ENCODE results near the gene POLR2C.

The POLR2C gene

DNA sequence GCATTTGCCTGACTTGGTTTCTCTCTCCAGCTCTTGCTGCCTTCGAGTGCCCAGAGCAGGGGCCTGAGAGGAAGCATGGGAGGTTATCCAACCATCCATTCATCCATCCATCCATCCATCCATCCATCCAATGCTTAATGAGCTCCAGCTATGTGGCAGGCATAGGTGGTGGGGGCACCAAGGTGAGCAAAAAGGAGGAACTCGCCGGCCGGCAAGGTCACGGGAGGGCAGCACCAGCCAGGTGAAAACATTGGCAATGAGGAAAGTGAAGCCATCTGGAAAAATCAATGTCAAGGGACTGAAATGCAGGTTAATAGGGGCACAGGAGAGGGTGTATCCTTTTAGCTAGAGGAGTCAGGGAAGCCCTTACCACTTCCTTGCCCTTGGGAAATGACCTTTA is 42.0 kb downstream of the POLR2C start:
- no peak for DNase-seq

DNA sequence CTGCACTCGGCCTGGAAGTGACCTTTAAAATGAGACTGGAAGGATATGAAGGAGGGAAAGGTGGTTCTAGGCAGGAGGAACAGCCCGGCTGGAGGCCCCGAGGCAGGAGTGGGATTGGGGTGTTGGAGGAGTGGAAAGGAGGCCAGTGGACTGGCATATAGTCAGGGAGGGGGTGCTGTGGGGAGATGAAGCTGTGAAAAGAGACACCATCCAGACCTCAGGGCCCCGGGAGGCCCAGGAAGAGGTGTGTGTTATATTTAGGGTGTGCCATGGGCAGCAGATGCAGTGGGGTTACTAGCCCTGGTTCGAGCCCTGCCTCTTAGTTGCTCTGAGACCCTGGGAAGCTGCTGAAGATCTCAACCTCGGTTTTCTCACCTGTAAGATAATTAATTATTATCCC is 42.7 kb downstream of the POLR2C start:
- no peak for DNase-seq

DNA sequence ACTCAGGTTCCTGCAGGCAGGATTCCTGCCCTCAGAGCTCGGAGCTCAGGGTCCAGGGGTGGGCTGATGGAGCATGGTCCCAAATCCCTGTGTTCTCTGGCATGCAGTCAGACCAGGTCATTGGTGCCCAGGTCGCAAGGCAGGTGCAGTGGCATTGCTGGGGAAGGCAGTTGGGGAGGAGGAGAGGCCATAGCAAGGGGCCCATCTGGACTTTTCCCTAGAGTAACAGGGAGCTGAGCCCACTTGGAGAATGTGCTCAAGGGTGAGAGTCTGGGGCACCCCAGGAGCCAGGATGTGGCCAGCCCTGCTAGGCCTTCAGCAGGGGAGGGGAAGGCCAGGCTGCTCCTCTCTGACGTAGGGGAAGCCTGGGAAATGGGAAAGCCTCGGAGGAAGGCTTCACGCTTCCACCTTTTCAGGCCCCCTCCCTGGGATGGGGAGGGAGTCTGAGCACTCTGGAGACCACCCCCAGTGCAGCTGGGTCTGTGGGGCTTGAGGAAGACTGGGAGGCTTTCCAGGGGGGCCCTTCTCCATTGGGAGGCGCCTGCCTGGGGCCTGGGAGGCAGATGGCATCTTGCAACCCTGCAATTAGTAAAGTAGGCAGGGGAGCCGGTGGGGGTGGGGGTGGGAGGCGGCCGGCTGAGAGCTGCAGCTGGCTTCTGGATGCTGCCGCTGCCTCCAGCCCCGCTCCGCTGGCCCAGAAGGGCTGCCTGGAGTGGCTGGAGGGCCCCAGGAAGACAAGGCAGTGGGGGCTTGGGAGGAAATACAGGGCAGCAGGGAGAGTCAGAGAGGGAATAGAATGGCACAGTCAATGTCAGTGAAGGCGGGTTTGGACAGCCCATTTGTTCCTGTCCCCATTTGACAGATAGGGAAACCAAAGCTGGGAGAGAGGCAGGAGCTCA is 44.9 kb downstream of the POLR2C start:
- no peak for DNase-seq

DNA sequence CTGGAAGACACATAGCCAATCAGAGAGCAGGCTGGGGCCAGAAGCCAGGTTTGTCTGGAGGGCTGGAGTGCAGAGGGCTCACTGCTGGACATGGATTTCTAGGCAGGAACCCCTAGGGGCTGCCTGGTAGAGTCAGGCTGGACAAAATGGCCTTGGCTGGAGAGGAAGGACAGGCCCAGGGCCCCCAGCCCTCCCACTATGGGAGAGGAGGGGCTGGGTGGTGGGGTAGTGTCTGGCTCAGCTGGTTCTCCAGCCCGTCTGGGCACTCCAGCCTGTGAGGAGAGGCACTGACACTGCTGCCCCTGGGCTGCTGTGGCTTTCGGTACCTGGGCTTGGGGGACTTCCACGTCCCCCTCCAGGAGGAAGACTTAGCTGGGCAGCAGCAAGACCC is 45.6 kb downstream of the POLR2C start:
- DNase-seq, result no peak

DNA sequence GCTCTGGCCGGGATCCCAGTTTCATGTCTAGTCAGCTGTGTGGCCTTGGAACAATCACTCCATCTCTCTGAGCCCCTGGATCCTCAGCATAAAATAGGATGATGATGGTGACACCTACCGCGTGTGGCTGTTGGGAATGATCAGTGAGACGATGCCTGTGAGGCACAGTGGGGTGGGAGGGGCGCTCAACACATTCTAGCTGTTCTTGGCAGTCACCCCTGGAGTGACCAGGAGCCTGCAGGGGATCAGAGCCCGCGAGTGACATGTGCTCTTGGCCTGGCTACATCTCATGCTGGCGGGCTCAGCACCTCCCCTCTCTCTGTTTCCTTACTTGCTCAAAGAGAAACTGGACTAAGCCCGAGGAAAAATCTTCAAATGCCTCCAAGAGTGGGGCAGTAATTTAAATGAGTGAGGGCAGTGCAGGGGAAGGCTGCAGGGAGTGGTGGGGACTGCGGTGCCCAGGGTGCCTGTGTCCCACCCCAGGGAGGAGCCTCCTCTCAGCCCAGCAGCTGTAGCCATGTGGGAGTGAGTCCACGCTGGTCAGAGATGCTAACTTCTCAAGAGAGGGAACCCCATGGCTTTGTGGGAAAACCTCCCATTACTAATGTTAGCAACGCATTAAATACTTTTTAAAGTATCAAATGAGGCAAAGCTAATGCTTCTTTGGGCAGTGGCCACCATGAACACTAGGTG is 46.9 kb downstream of the POLR2C start:
- DNase-seq, result no peak

DNA sequence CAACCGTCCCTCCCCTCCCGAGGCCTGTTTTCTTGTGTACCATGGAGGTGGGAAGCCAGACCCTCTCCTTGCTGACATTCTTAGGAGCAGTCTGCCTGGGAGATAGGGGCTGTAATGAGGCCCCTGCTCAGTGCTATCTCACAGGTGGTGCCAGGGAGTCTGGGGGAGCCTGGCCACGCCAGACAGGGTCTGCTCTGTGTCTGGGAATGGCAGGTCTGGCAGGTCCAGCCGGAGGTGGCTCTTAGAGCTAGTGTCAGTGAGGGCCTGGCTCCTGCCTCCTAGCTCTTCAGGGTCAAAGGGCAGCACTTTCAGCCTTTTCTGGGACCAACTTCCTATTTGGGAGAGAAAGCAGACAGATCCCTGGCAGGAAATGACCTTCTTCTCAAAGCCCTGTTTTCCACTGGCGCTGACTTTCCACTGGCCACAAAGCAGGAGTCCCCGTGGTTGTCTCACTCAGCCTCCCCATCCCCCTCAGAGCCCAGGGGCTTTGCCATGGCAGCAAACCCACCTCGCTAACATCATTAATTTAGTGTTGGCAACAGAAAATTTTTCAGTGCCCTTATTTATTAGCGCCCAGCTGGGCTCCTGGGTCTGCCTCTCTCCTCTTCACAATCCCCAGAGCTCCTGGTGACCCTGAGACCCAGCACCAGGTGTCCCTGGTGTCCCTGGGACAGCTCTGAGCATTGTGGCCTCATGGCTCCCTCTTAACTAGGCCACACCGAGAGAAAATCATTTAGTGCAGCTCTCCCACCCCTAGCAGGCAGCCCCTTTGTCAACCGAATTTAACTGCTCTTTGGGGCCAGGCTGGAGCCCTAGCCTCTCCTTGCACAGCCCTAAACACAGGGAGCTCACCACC is 47.8 kb downstream of the POLR2C start:
- no peak for DNase-seq

DNA sequence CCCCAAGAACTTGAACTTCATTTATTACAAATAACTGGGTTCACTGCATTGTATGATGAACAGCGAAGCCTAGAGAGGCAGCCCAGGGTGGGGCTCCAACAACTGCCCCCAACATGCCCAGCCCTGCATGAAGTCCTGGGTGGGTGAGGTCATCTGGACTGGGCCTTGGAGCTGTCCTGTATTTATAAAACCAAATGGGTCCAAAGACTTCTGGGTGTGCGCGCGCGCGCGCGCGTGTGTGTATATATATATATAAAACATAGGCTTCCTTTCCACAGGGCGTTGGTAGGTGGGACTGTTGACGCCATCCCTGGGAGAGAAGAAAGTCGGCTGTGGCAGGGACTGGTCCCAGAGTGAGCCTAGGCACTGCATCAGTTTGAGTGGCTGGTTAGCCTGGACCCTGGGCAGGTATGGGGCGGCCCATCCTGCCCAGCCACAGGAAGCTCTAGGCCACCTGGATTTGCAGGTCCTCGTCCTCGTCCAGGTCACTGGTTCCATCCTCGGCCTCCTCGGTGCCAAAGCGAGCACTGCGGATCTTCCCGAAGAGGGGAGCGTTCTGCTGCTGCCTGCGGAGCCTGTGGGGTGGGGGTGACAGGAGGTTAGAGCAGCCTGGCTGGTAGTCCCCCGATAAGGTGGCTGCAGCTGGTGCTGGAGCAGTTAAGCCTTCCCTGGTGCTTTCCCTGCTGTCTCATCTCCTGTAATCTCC is 50.0 kb downstream of the POLR2C start:
- no peak for DNase-seq

DNA sequence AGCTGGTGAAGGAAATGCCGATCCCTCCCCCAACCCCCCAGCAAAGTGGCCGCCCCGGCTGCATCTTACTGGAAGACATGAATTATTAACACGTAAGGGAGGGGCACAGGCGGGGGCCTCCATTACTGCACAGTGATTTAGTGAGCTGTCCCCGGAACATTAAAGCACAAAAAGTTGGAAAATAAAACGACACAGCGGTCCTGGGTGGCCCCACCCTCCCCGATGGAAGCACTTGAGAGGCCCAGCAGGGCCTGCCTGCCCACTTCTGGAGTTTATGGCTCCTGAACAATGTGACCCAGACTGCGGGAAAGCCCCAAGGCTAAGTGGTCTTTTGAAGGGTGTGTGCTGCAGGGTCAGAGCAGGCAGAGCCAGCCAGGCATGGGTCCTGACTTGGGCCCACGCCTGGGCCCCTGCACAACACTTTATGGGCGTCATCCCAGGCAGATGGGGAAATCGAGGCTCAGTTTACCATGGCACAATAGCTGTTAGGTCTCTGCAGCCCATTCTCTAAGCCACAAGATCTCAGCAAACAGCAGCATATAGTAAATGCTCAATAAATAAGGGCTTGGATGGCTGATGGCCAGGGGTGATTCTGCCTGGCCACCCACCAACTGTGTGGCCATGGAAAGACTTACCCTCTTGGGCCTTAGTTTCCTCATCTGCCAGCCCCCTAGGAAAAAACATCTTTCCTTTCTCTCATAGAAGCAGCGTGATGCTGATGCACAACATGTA is 51.1 kb downstream of the POLR2C start:
- DNase-seq, result no peak

DNA sequence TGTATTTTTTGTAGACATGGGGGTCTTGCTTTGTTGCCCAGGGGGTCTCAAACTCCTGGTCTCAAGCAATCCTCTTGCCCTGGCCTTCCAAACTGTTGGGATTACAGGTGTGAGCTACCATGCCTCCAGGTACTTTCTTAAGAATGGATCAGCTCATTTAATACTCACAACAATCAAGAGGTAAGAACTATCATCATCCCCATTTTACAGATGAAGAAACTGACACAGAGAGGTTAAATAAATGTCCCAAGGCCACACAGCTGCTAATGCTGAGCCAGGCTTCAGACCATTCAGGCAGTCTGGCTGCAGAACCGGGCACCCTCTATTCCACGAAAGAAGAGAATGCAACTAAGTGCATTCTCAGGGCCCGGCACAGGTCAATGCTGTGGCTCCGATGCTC is 51.9 kb downstream of the POLR2C start:
- DNase-seq, result no peak

DNA sequence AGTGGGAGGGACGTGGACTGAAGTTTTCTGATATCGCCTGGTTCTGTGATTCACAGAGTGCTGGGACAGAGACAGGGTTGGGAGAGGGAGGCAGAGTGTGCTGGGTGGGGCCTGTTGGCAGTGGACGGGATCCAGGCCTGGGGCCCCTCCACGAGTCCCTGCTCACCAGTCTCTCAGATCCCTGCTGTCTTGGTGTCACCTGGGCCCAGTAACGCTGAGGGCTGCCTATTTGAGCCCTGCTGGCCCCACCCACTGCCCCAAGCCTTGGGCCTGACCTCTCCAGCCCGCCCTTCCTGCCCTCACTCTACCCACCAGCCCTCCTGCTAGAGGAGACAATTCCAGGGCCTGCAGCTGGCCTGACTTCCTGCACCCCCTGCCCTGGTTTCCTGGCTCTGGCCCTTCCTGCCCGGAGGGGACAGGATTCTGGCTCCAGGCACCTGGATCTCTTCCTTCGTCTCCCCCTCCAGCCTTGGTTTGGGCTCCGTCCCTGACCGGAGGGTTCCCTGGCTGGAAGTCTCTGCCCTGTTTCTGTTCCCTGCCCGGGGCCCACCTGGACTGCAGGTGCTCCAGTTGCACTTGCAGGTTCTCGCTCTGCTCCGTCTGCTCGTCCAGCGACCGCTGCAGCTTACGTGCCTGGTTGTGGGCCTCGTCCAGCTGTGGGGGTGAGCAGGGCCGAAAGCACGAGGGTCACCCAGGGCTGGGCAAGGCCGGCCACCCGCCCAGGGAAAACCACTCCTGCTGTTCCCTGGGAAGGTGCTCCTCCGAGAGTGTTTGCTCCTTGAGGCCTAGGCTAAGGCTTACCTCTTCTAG is 52.5 kb downstream of the POLR2C start:
- DNase-seq, result no peak

DNA sequence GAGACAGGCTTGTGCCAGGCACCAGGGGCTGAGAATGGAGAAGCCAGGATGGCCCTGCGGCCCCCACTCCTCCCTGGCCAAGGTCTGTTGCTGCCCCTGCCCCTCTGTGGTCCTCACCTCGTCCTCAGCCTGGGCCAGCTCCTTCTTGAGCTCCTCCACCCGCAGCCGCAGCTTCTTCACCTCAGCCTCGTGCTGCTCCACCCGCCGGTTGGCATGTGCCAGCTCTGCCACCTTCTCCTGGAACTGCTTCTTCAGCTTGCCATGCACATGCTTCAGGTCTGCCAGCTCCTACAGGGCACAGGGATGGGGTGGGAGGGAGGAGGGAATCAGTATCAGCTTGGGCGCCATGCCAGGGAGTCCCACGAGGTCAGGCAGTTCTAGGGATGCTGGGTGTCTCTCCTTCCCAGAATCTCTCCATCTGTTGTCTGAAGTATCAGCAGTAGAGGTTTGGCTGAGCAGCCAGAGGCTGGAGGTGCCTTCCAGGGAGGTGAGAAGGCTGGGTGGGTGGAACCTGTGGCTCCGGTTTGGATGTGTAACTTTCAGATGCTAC is 53.8 kb downstream of the POLR2C start:
- no peak for DNase-seq

DNA sequence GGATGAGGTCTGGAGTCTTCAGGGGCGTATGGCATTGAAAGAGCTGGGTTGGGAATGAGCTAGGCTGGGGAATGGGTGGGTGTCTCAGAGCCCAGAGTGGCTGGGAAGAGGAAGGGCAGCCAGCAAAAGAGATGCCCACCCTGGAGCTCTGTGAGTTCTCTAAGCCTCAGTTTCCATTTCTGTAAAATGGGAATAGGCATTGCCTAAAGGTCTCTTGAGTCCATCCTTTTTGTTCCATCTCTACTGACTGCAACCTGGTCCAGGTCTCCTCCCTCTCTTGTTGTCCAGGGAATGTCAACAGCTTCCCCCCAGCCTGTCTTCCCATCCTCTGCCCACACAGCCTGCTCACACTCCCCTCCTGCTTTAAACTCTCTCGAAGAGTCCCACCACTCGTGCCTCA is 54.3 kb downstream of the POLR2C start:
- no peak for DNase-seq

DNA sequence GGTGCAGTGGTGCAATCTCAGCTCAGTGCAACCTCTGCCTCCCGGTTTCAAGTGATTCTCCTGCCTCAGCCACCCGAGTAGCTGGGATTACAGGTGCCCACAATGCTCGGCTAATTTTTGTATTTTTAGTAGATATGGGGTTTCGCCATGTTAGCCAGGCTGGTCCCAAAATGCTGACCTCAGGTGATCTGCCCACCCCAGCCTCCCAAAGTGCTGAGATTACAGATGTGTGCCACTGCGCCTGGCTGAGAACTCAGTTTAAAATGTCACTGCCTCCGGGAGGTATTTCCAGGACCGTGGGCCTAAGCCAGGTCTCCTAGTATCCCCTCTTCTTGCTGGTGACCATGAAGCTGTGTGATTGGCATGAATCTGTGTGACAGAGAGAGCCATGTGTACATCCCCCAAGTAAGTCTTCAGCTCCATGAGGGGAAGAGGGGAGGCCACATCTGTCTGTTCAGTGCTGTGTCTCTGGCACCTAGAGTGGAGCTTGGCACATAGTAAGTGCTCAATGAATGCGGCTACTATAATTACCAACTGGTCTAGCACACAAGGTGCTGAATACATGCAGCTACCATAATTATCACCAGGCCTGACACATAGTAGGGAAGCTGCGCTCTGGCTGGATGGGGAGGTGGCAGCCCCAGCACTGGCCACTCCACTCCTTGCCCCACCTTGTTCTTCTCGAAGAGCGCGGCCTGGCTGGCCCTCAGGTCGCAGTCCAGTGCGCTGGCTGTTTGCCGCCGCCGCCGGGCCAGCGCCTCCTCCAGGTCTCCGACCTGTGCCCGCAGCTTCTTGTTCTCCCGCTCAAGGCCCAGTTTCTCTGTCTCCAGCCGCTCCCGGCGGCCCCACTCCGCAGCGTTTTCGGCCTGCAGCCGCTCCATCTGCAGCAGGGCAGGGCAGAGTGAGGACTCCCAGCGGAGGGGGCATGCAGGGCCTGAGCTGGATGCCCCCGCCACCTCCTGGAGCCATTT is 55.2 kb downstream of the POLR2C start:
- DNase-seq, result no peak

DNA sequence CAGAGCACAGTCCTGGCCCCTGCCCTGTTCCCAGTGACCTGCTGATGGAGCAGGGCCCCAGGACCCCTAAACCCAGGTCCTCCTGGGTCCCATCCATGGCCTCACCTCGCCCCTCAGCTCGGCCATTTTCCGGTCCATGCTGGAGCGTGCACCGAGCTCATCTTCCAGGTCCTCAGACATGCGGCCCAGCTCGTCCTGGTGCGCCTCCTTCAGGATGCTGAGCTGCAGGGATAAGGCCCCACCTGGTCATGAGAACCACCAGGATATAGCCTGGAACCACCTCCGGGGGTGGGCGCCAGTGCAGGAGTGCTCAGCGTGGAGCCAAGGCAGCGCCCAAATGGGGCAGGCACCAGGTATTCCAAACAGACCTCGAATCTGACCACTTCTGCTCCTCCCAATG is 56.0 kb downstream of the POLR2C start:
- DNase-seq, result no peak

DNA sequence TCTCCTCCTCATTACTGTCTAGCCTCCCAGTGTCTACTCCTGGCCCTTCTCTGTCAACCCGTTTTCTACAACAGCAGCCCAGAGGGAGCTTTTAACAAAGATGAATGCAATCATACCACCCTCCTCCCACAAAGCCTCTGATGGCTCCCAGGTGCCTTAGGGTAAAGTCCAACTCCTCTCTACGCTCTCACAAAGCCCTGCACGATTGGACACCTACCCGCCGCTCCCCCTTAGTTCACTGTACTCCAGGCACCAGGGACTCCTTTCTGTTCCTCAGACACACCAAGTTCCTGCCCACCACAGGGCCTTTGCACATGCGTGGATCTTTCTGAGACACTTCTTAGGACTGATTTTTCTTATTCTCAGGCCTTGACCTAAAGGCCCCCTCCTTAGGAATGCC is 56.4 kb downstream of the POLR2C start:
- no peak for DNase-seq

DNA sequence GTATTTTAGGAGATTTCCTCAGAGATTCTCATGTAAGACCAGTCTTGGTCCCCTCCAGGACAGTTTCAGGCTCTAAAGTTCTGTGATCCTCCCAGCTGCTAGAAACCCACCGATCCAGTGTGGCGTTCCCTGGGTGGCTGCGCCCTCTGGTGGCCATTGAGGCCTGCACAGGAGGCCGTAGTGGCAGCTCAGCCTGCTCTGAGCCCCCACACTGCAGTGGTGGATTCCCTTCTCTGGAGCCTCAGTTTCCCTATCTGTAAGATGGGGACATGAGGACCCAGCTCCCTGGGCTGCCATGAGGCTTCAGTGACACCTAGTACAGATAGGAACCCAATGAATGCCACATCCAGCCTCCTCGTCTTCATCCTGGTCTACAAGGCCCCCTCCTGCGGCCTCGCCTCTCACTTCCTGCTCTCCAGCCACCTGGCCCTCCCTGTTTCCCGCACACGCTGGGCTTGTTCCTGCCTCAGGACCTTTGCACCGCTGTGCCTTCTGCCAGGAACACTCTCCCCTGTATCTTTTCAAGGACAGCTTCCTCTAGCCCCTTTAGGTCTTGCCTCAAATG is 57.4 kb downstream of the POLR2C start:
- peak; percentile 54 for DNase-seq
